Breast epithelium (tissue), 3 donors: ENCODE data around the gene KDM4C.

Experiments
- CTCF ChIP-seq, 3 donors: fragments of 450-650 bp; IDR thresholded peaks; one replicate each; pipeline ENCODE4 v1.5.1; 2016 to 2017; ENCODE audit warnings: antibody characterized with exemption in 3 of 3, mild to moderate bottlenecking in 3 of 3, moderate library complexity in 3 of 3
- POLR2A ChIP-seq: fragments of 450-650 bp; IDR thresholded peaks from one replicate; pipeline ENCODE4 v1.6.1; 2016; ENCODE audit warnings: antibody characterized with exemption, mild to moderate bottlenecking, moderate library complexity

- TF ChIP-seq CTCF (IDR thresholded peaks at IDR 0.05): no peak
- TF ChIP-seq POLR2A: peak; percentile 57
Observed at GRCh38 chr9:6757456-6758247, at the start of gene KDM4C.
